PFSK-1 (cell line): ENCODE measurements around the gene GUCY2D.

ENCODE experiments used
- FOXP2 ChIP-seq: optimal IDR thresholded peaks from 2 replicates; pipeline ENCODE3; 2011; ENCODE audit warnings: borderline replicate concordance, control low read depth, inconsistent platforms; ENCODE audit not compliant: insufficient read depth; ENCODE audit errors: extremely low read length, extremely low read depth
- POLR2AphosphoS5 ChIP-seq: IDR thresholded peaks from 2 replicates; pipeline ENCODE4 v1.6.1; 2012; ENCODE audit warnings: low read depth, mild to moderate bottlenecking, control low read depth, low read length, moderate library complexity
- REST ChIP-seq, 2 experiments: IDR thresholded peaks; 2 replicates each; pipeline versions ENCODE4 v1.6.1 to v1.8.0; 2011 to 2012; ENCODE audit warnings: low read depth in 2 of 2, low read length in 2 of 2, control low read depth in 1 of 2, inconsistent platforms in 1 of 2, mild to moderate bottlenecking in 1 of 2, moderate library complexity in 1 of 2; ENCODE audit not compliant: insufficient read depth in 1 of 2
- SIN3A ChIP-seq: IDR thresholded peaks from 2 replicates; pipeline ENCODE4 v1.6.1; 2012; ENCODE audit warnings: mild to moderate bottlenecking, low read length, moderate library complexity, borderline replicate concordance; ENCODE audit not compliant: insufficient read depth
- TAF1 ChIP-seq: IDR thresholded peaks from 2 replicates; pipeline ENCODE4 v1.6.1; 2012; ENCODE audit warnings: low read length, control low read depth, borderline replicate concordance; ENCODE audit not compliant: insufficient read depth

The GUCY2D gene

GRCh38 chr17:8062807-8063483 lies 60.5 kb downstream of the GUCY2D start:
- TF ChIP-seq SIN3A: no peak
- no peak for TF ChIP-seq TAF1
- TF ChIP-seq FOXP2: no peak
- no peak for TF ChIP-seq REST (IDR thresholded peaks at IDR 0.05; ENCODE audit: insufficient read depth in 1 of 2, low read depth in 2 of 2, low read length in 2 of 2)
- TF ChIP-seq POLR2AphosphoS5: no peak

GRCh38 chr17:8063761-8064534 lies 61.5 kb downstream of the GUCY2D start:
- TF ChIP-seq REST (IDR thresholded peaks at IDR 0.05; ENCODE audit: insufficient read depth in 1 of 2, low read depth in 2 of 2, low read length in 2 of 2) (no peak), TAF1 (no peak), POLR2AphosphoS5 (no peak), SIN3A (no peak), FOXP2 (no peak)

GRCh38 chr17:8064561-8065019 lies 62.2 kb downstream of the GUCY2D start:
- TF ChIP-seq TAF1 (no peak), REST (IDR thresholded peaks at IDR 0.05; ENCODE audit: insufficient read depth in 1 of 2, low read depth in 2 of 2, low read length in 2 of 2) (no peak), SIN3A (no peak), POLR2AphosphoS5 (no peak), FOXP2 (no peak)

GRCh38 chr17:8066841-8067775 lies 64.7 kb downstream of the GUCY2D start:
- no peak for TF ChIP-seq FOXP2
- TF ChIP-seq TAF1: no peak
- no peak for TF ChIP-seq SIN3A
- no peak for TF ChIP-seq POLR2AphosphoS5
- no peak for TF ChIP-seq REST (IDR thresholded peaks at IDR 0.05; ENCODE audit: insufficient read depth in 1 of 2, low read depth in 2 of 2, low read length in 2 of 2)
